Suppressor macrophage treated with lipopolysaccharide for 1 hour (primary cell): ENCODE results near the gene CADM1.

Source experiments
- DNase-seq, 3 donors: peaks; one replicate each; pipeline ENCODE4 v3.0.0-alpha.2; 2020 to 2022

The CADM1 gene

GRCh38 chr11:115396533-115396932 lies 107.7 kb downstream of the CADM1 start:
- no peak for DNase-seq

GRCh38 chr11:115393950-115394349 lies 110.3 kb downstream of the CADM1 start:
- DNase-seq: no peak

GRCh38 chr11:115391598-115391997 lies 112.6 kb downstream of the CADM1 start:
- no peak for DNase-seq

- no peak for DNase-seq
These were observed 113.1 kb downstream of the CADM1 start for GRCh38 chr11:115391160-115391559.

- DNase-seq: peak in 1 of 3 donors; percentile 20
These were observed 113.8 kb downstream of the CADM1 start for GRCh38 chr11:115390441-115390840.

- no peak for DNase-seq
These were observed 114.4 kb downstream of the CADM1 start for GRCh38 chr11:115389790-115390189.

GRCh38 chr11:115385226-115385625 lies 119.0 kb downstream of the CADM1 start:
- no peak for DNase-seq

GRCh38 chr11:115384236-115384635 lies 120.0 kb downstream of the CADM1 start:
- no peak for DNase-seq

- no peak for DNase-seq
These were observed 120.8 kb downstream of the CADM1 start for GRCh38 chr11:115383431-115383830.

GRCh38 chr11:115379528-115379927 lies 124.7 kb downstream of the CADM1 start:
- DNase-seq: peak; percentile 1 to 32 (median 18)

- no peak for DNase-seq
These were observed 125.7 kb downstream of the CADM1 start for GRCh38 chr11:115378557-115378956.

GRCh38 chr11:115377882-115378296 lies 126.3 kb downstream of the CADM1 start:
- DNase-seq: no peak

GRCh38 chr11:115368616-115369015 lies 135.6 kb downstream of the CADM1 start:
- DNase-seq: no peak

- DNase-seq: no peak
These were observed 137.4 kb downstream of the CADM1 start for GRCh38 chr11:115366826-115367225.

GRCh38 chr11:115365907-115366306 lies 138.3 kb downstream of the CADM1 start:
- DNase-seq: no peak

- no peak for DNase-seq
These were observed 139.3 kb downstream of the CADM1 start for GRCh38 chr11:115364896-115365295.

- no peak for DNase-seq
These were observed 140.3 kb downstream of the CADM1 start for GRCh38 chr11:115363921-115364320.

- no peak for DNase-seq
These were observed 140.8 kb downstream of the CADM1 start for GRCh38 chr11:115363426-115363825.

GRCh38 chr11:115362997-115363396 lies 141.2 kb downstream of the CADM1 start:
- no peak for DNase-seq

GRCh38 chr11:115361025-115361424 lies 143.2 kb downstream of the CADM1 start:
- DNase-seq: no peak

- DNase-seq: no peak
These were observed 143.9 kb downstream of the CADM1 start for GRCh38 chr11:115360186-115360824.

- DNase-seq: no peak
These were observed 147.1 kb downstream of the CADM1 start for GRCh38 chr11:115357066-115357465.

- DNase-seq: no peak
These were observed 151.3 kb downstream of the CADM1 start for GRCh38 chr11:115352805-115353485.

GRCh38 chr11:115349335-115350017 lies 154.7 kb downstream of the CADM1 start:
- DNase-seq: no peak
